Middle frontal gyrus (tissue), 1 donor: ENCODE data around the gene C2CD2.

Experiments used
- DNase-seq: peaks from one replicate; pipeline ENCODE4 v3.0.0-alpha.2; 2015; ENCODE audit warnings: low spot score; ENCODE audit errors: extremely low spot score

Gene C2CD2

GRCh38 chr21:41868062-41868710 is 85.6 kb downstream of the C2CD2 start:
- DNase-seq = no peak

- DNase-seq = no peak
Measured at GRCh38 chr21:41867313-41867712, 86.5 kb downstream of the C2CD2 start.

GRCh38 chr21:41866274-41866809 is 87.5 kb downstream of the C2CD2 start:
- no peak for DNase-seq

GRCh38 chr21:41865002-41865777 is 88.6 kb downstream of the C2CD2 start:
- no peak for DNase-seq

- DNase-seq = no peak
Measured at GRCh38 chr21:41864311-41865001, 89.4 kb downstream of the C2CD2 start.

GRCh38 chr21:41863439-41863740 is 90.4 kb downstream of the C2CD2 start:
- DNase-seq = no peak

GRCh38 chr21:41861987-41862386 is 91.8 kb downstream of the C2CD2 start:
- no peak for DNase-seq

GRCh38 chr21:41861255-41861654 is 92.6 kb downstream of the C2CD2 start:
- no peak for DNase-seq

GRCh38 chr21:41859297-41859980 is 94.4 kb downstream of the C2CD2 start:
- no peak for DNase-seq

GRCh38 chr21:41858466-41859296 is 95.1 kb downstream of the C2CD2 start:
- no peak for DNase-seq

- DNase-seq = no peak
Measured at GRCh38 chr21:41857771-41858300, 96.0 kb downstream of the C2CD2 start.

- no peak for DNase-seq
Measured at GRCh38 chr21:41856572-41856971, 97.2 kb downstream of the C2CD2 start.

- no peak for DNase-seq
Measured at GRCh38 chr21:41854426-41854995, 99.3 kb downstream of the C2CD2 start.

- no peak for DNase-seq
Measured at GRCh38 chr21:41852929-41853320, 100.9 kb downstream of the C2CD2 start.

- no peak for DNase-seq
Measured at GRCh38 chr21:41852151-41852928, 101.5 kb downstream of the C2CD2 start.

GRCh38 chr21:41851090-41851790 is 102.6 kb downstream of the C2CD2 start:
- no peak for DNase-seq

- no peak for DNase-seq
Measured at GRCh38 chr21:41850085-41850484, 103.7 kb downstream of the C2CD2 start.

GRCh38 chr21:41848958-41849580 is 104.7 kb downstream of the C2CD2 start:
- DNase-seq = no peak
